GM06990 (cell line): ENCODE results near the gene METTL13.

Experiments used
- DNase-seq: peaks from one replicate; pipeline ENCODE4 v3.0.0-alpha.2; 2011; ENCODE audit not compliant: insufficient read length; ENCODE audit errors: extremely low read depth
- H3K27me3 ChIP-seq: replicated peaks from 2 replicates; pipeline ENCODE4 v1.6.0; 2011; ENCODE audit warnings: low read length; ENCODE audit not compliant: control insufficient read depth, insufficient read depth
- H3K36me3 ChIP-seq: 2 replicates; pipeline ENCODE4 v1.5.1; 2011; ENCODE audit warnings: low read length; ENCODE audit not compliant: control insufficient read depth, insufficient read depth
- H3K4me3 ChIP-seq: replicated peaks from 2 replicates; pipeline ENCODE4 v1.5.1; 2011; ENCODE audit warnings: low read depth, mild to moderate bottlenecking, control low read depth, low read length
- CTCF ChIP-seq: IDR thresholded peaks from 2 replicates; pipeline ENCODE4 v1.5.1; 2011; ENCODE audit warnings: low read length, control low read depth, mild to moderate bottlenecking, inconsistent platforms; ENCODE audit not compliant: insufficient read depth, poor library complexity, severe bottlenecking

The METTL13 gene

DNA sequence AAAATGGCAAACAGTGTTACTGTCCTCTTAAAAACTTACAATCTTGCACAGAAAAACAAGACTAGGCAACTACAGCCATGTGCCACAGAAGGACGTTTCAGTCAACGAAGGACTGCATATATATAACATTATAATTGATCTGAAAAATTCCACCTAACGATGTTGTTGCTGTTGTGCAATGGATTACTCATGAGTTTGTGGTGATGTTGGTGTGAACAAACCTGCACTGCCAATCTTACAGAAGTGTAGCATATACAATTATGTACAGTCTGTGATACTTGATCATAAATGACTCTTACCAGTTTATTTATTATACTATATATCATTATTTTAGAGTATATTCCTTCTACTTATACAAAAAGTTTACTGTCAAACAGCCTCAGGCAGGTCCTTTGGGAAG lies 32.8 kb upstream of the METTL13 start:
- TF ChIP-seq CTCF = no peak
- DNase-seq = no peak
- no peak overlapping the region for H3K4me3 ChIP-seq
- no peaks in the 10 kb centered on the region for H3K27me3 ChIP-seq
- no peaks in the 10 kb centered on the region for H3K36me3 ChIP-seq

DNA sequence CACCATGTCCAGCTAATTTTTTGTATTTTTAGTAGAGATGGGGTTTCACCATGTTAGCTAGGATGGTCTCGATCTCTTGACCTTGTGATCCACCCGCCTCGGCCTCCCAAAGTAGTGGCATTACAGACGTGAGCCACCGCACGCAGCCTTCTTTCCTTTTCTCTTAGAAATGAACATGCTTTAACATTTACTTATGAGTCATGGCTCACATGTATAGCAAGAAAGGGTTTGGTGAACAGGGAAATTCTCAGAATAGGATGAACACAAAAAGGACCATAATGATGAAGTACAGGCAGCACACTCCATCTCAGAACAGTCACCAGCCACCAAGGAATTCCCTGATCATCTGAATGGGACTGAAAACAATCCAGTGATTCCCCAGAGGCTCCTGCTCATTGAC lies 30.2 kb upstream of the METTL13 start:
- TF ChIP-seq CTCF = no peak
- DNase-seq = no peak
- H3K4me3 ChIP-seq = no peak overlapping the region
- no peaks in the 10 kb centered on the region for H3K36me3 ChIP-seq
- no peaks in the 10 kb centered on the region for H3K27me3 ChIP-seq

DNA sequence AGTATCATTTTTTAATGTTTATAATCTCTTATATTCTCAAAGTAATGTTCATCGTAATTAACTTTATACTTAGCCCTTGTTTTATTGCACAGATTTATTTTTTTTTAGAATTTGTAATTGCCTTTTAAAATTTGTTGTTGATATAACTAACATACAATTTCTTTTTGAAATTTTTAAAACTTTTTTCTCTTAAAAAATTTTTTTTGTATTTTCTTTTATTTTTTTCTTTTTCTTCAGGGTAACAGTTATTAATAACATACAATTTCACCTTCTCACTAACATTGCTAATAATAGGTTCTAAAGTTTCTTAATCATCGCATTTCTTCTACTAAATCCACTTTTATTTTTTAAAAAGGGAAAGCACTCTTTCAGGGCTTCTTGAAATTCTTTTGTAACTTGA lies 28.3 kb upstream of the METTL13 start:
- no peaks in the 10 kb centered on the region for H3K36me3 ChIP-seq
- no peak for DNase-seq

GRCh38 chr1:171753685-171754352 lies 27.6 kb upstream of the METTL13 start:
- DNase-seq = no peak
- Histone ChIP-seq H3K27me3 (no peaks in the 10 kb centered on the region), H3K36me3 (no peaks in the 10 kb centered on the region), H3K4me3 (no peak overlapping the region)
- no peak for TF ChIP-seq CTCF

More for the DNA sequence above, 28.3 kb upstream of the METTL13 start:
- H3K4me3 ChIP-seq = no peak overlapping the region
- no peak for TF ChIP-seq CTCF
- no peaks in the 10 kb centered on the region for H3K27me3 ChIP-seq

DNA sequence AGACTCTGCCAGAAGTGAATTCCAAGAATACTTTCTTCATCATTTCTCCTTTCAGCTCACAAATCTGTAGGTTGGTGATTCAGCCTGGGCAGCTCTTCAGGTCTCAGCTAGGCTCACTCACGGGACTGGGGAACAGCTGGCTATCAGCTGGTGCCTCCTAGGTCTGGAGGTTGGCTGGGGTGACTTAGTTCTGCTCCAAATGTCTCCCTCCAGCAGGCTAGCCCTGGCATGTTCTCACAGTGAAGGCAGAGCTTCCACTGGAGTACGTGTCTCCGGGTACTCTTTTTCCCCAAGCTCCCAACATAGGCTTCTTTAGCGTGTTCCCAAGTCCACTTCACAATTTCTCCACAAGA lies 27.1 kb upstream of the METTL13 start:
- Histone ChIP-seq H3K4me3 (no peak overlapping the region), H3K36me3 (no peaks in the 10 kb centered on the region), H3K27me3 (no peaks in the 10 kb centered on the region)
- DNase-seq = no peak
- TF ChIP-seq CTCF = no peak

- H3K27me3 ChIP-seq = no peaks in the 10 kb centered on the region
- DNase-seq = no peak
- TF ChIP-seq CTCF = no peak
- H3K36me3 ChIP-seq = no peaks in the 10 kb centered on the region
- H3K4me3 ChIP-seq = no peak overlapping the region
These were observed 26.5 kb upstream of the METTL13 start for GRCh38 chr1:171754971-171755370.
